Neural progenitor cell (in vitro differentiated cells): ENCODE data around the gene CHRM5.

Source experiments
- EZH2 ChIP-seq: fragments of 200-600 bp; sonication (generic); IDR thresholded peaks from 2 replicates; pipeline ENCODE4 v1.6.1; 2017; ENCODE audit warnings: antibody characterized with exemption, mild to moderate bottlenecking, moderate library complexity
- TF ChIP-seq, protein P1 (sequence below): fragments of 200-600 bp; sonication (generic); IDR thresholded peaks from 2 replicates; pipeline ENCODE4 v1.5.1; 2017; ENCODE audit warnings: antibody characterized with exemption, mild to moderate bottlenecking

DNA sequence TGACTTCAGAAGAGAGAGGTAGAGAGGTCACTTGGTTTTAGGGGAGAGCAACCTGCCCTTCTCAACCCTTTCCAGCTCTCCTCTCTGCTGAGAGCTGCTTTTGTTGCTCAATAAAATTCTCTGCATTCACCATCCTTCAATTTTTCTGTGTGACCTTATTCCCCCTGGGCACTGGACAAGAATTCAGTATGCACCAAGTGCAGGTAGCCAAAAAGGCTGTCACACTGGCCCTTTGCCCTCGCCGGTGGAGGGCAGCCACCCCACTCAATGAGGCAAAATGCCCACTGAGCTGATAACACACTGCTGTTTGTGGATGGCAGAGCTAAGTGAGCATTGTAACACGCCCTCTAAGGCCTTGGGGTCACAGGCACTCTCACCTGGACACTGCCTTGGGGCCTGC, 146.4 kb downstream of the CHRM5 start:
- TF ChIP-seq EZH2, result no peak
- TF ChIP-seq, protein P1, sequence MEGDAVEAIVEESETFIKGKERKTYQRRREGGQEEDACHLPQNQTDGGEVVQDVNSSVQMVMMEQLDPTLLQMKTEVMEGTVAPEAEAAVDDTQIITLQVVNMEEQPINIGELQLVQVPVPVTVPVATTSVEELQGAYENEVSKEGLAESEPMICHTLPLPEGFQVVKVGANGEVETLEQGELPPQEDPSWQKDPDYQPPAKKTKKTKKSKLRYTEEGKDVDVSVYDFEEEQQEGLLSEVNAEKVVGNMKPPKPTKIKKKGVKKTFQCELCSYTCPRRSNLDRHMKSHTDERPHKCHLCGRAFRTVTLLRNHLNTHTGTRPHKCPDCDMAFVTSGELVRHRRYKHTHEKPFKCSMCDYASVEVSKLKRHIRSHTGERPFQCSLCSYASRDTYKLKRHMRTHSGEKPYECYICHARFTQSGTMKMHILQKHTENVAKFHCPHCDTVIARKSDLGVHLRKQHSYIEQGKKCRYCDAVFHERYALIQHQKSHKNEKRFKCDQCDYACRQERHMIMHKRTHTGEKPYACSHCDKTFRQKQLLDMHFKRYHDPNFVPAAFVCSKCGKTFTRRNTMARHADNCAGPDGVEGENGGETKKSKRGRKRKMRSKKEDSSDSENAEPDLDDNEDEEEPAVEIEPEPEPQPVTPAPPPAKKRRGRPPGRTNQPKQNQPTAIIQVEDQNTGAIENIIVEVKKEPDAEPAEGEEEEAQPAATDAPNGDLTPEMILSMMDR, result no peak
